GM21526 (cell line): Measurements from ENCODE around the gene ADPRM.

Experiments used
- ATAC-seq: cut with Tn5 transposase; IDR thresholded peaks from one replicate; pipeline ENCODE4 v1.9.1; 2021; ENCODE audit warnings: moderate library complexity; ENCODE audit not compliant: unreplicated experiment, low FRiP score

ADPRM gene

GRCh38 chr17:10738521-10739258 is 41.3 kb downstream of the ADPRM start:
- no peak for ATAC-seq

GRCh38 chr17:10739386-10739785 is 42.0 kb downstream of the ADPRM start:
- ATAC-seq: no peak

GRCh38 chr17:10741416-10742135 is 44.2 kb downstream of the ADPRM start:
- no peak for ATAC-seq

- no peak for ATAC-seq
These were observed 45.0 kb downstream of the ADPRM start for GRCh38 chr17:10742431-10742830.

- ATAC-seq: no peak
These were observed 46.1 kb downstream of the ADPRM start for GRCh38 chr17:10743316-10744009.

GRCh38 chr17:10744501-10745000 is 47.2 kb downstream of the ADPRM start:
- no peak for ATAC-seq

GRCh38 chr17:10745231-10745630 is 47.8 kb downstream of the ADPRM start:
- no peak for ATAC-seq

- no peak for ATAC-seq
These were observed 51.3 kb downstream of the ADPRM start for GRCh38 chr17:10748531-10749181.

GRCh38 chr17:10750210-10750609 is 52.8 kb downstream of the ADPRM start:
- no peak for ATAC-seq

GRCh38 chr17:10751563-10751962 is 54.2 kb downstream of the ADPRM start:
- no peak for ATAC-seq

- no peak for ATAC-seq
These were observed 55.3 kb downstream of the ADPRM start for GRCh38 chr17:10752696-10753095.

GRCh38 chr17:10754109-10754508 is 56.7 kb downstream of the ADPRM start:
- ATAC-seq: no peak

- ATAC-seq: no peak
These were observed 57.6 kb downstream of the ADPRM start for GRCh38 chr17:10754861-10755591.

- ATAC-seq: no peak
These were observed 58.3 kb downstream of the ADPRM start for GRCh38 chr17:10755592-10756127.

- ATAC-seq: no peak
These were observed 58.8 kb downstream of the ADPRM start for GRCh38 chr17:10756185-10756584.

GRCh38 chr17:10756619-10757018 is 59.2 kb downstream of the ADPRM start:
- no peak for ATAC-seq

GRCh38 chr17:10757067-10757466 is 59.7 kb downstream of the ADPRM start:
- ATAC-seq: no peak

GRCh38 chr17:10757647-10758046 is 60.3 kb downstream of the ADPRM start:
- ATAC-seq: no peak

GRCh38 chr17:10758062-10758461 is 60.7 kb downstream of the ADPRM start:
- no peak for ATAC-seq
